WTC11 (cell line): ENCODE results near the gene BHLHE23.

ENCODE experiments used
- CTCF ChIP-seq: fragments of 200-600 bp; IDR thresholded peaks from 2 replicates; pipeline ENCODE4 v1.8.0; 2022; ENCODE audit warnings: antibody characterized with exemption
- E2F1 ChIP-seq: sonication (generic); formaldehyde crosslinking; IDR thresholded peaks from 2 replicates; pipeline ENCODE4 v1.8.0; 2022; ENCODE audit warnings: mild to moderate bottlenecking, missing genetic modification reagents
- FOXJ3 ChIP-seq: sonication (generic); formaldehyde crosslinking; IDR thresholded peaks from 2 replicates; pipeline ENCODE4 v1.9.0; 2021; ENCODE audit warnings: missing genetic modification reagents, mild to moderate bottlenecking, borderline replicate concordance
- MLX ChIP-seq: sonication (generic); formaldehyde crosslinking; IDR thresholded peaks from 2 replicates; pipeline ENCODE4 v1.8.1; 2023; ENCODE audit warnings: mild to moderate bottlenecking, missing genetic modification reagents, moderate library complexity
- MYBL2 ChIP-seq: sonication (generic); formaldehyde crosslinking; IDR thresholded peaks from 2 replicates; pipeline ENCODE4 v1.8.1; 2023; ENCODE audit warnings: mild to moderate bottlenecking, moderate library complexity, missing genetic modification reagents
- RELA ChIP-seq: sonication (generic); formaldehyde crosslinking; IDR thresholded peaks from 2 replicates; pipeline ENCODE4 v1.8.1; 2022; ENCODE audit warnings: missing genetic modification reagents, mild to moderate bottlenecking, borderline replicate concordance
- USF2 ChIP-seq: sonication (generic); formaldehyde crosslinking; IDR thresholded peaks from 2 replicates; pipeline ENCODE4 v1.8.1; 2023; ENCODE audit warnings: mild to moderate bottlenecking, missing genetic modification reagents, moderate library complexity
- ZNF219 ChIP-seq: sonication (generic); formaldehyde crosslinking; IDR thresholded peaks from 2 replicates; pipeline ENCODE4 v1.8.0; 2023; ENCODE audit warnings: missing genetic modification reagents, mild to moderate bottlenecking, borderline replicate concordance
- ZNF425 ChIP-seq: fragments of 250-450 bp; sonication (Bioruptor Pico); conservative IDR thresholded peaks from 2 replicates; pipeline ENCODE4 v1.9.0; 2021; ENCODE audit warnings: mild to moderate bottlenecking
- ZNF671 ChIP-seq: fragments of 250-450 bp; sonication (Bioruptor Pico); IDR thresholded peaks from 2 replicates; pipeline ENCODE4 v1.8.0; 2021; ENCODE audit warnings: mild to moderate bottlenecking
- ZSCAN18 ChIP-seq: fragments of 250-450 bp; sonication (Bioruptor Pico); IDR thresholded peaks from 2 replicates; pipeline ENCODE4 v2.1.2; 2022; ENCODE audit warnings: mild to moderate bottlenecking, moderate library complexity

- no peak for TF ChIP-seq RELA (CRISPR knock-in tag)
- TF ChIP-seq CTCF, result no peak
- no peak for TF ChIP-seq FOXJ3 (CRISPR knock-in tag)
- no peak for TF ChIP-seq MYBL2 (CRISPR knock-in tag)
- peak; percentile 32; the same call in 1 of the 2 replicates for TF ChIP-seq ZNF671 (CRISPR knock-in tag)
- TF ChIP-seq USF2 (CRISPR knock-in tag), result no peak
- TF ChIP-seq ZNF425, result no peak
- no peak for TF ChIP-seq MLX
- no peak for TF ChIP-seq ZNF219
- no peak for TF ChIP-seq ZSCAN18 (CRISPR knock-in tag)
- TF ChIP-seq E2F1, result 0 out of 2 replicates have a peak, but pooled peaks have one; percentile 37
These were observed 26.4 kb upstream of the BHLHE23 start for GRCh38 chr20:63032861-63033793.
